NCI-H69 (cell line): ENCODE measurements around the gene EIF5A.
A peak's percentile ranks its signal among the peaks of the same experiment; 100 is the strongest.

ENCODE experiments used
- DNase-seq: peaks from one replicate; lab custom pipeline; 2025; lab: John Stamatoyannopoulos, UW

Gene EIF5A

DNA sequence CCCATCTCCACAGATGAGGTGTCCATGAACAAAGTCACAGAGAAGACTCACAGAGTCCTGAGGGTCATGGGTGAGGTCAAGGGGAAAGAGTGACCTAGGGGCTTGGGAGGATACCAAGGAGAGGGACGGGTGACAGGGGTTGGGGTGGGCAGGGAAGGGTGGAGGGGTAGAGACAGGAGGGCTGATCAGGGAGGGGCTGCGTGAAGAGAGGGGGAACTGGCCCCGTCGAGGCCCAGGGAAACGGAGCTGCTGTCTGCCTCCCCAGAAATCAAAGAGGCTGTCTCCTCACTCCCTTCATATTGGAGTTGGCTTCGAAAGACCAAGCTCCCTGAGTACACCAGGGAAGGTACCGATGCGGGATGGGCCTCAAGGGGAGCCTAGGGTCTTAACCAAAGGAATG is 48.1 kb downstream of the EIF5A start:
- no peak for DNase-seq

DNA sequence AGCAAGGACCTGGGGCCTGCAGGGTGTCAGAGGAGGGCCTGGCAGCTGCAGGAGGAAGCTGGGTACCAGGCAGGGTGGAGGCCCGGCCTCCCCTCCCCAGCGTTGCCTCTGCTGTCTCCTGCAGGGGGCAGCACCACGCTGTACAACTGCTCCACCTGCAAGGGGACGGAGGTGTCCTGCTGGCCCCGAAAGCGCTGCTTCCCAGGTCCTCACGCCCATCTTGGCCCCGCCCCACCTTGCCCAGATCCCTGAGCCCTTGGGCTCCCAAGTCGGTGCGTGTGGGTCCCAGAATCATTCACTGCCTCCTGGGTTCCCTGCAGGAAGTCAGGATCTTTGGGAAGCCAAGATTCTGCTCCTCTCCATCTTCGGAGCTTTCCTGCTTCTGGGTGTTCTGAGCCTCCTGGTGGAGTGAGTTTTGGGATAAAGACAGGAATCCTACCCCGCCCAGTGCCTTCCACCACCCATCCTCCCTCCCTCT is 48.7 kb downstream of the EIF5A start:
- DNase-seq, result peak; percentile 73

DNA sequence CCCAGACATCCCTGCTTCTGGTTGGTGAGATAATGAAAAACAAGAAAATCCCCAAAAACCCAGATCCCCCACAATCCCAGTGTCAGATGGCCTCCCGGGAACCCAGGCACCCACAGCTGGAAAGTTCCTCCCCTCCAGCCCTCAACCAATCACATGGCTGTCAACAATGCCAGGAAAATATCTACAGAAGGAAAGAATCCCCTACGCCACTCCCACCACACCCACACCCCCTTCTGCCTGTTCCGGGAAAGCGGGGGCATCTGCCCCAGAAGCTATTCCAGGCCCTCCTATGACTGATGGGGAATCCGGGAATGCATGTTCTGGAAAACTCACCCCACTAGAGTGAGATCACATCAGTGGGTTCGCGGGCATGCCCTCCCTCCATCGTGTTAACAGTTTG is 49.3 kb downstream of the EIF5A start:
- no peak for DNase-seq

DNA sequence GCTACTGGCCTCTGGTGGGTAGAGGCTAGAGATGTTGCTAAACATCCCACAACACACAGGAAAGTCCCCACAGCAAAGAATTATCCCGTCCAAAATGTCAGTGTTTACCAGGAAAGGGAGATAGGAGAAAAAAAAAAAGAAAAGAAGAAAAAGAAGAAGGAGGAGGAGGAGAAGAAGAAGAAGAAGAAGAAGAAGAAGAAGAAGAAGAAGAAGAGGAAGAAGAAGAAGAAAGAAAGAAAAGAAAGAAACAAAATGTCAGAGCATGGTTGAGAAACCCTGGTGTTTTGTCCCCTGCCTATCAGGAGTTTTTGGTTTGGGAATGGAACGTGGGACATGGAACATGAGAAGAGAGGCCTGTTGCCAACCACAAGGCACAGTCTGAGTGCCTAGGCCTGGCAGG is 50.0 kb downstream of the EIF5A start:
- no peak for DNase-seq

DNA sequence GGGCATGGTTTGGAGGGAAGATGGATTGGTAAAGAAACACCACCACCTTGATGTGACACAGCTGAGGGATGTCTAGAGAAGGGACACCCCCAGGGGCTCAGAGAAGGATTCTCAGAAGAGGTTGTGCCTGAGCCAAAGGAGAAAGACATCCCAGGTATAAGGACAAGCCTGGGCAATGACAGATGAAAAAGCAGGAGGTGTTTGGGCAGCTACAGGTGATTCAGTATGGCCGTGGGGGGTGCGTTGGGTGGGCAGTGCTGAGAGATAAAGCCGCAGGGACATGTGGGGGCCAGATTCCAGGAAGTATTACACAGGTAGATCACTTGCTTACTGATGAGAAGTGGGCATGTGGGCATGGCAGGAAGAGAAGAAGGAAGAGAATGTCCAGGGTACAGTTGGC is 54.5 kb downstream of the EIF5A start:
- DNase-seq, result no peak
